ENCODE measurements around the gene TIMP2. TPM values are rescaled to one million over a fixed set of nuclear protein-coding genes. Genes with fewer than 3 reads are reported as not detected.
"Not testable (repeated sequence)": the region's sequence is repeated elsewhere in the genome, so short reads cannot be mapped to it uniquely, and the experiment has no call there.

The TIMP2 gene
- total RNA-seq, 1 experiment from 2014 or later, result 398 TPM

DNA sequence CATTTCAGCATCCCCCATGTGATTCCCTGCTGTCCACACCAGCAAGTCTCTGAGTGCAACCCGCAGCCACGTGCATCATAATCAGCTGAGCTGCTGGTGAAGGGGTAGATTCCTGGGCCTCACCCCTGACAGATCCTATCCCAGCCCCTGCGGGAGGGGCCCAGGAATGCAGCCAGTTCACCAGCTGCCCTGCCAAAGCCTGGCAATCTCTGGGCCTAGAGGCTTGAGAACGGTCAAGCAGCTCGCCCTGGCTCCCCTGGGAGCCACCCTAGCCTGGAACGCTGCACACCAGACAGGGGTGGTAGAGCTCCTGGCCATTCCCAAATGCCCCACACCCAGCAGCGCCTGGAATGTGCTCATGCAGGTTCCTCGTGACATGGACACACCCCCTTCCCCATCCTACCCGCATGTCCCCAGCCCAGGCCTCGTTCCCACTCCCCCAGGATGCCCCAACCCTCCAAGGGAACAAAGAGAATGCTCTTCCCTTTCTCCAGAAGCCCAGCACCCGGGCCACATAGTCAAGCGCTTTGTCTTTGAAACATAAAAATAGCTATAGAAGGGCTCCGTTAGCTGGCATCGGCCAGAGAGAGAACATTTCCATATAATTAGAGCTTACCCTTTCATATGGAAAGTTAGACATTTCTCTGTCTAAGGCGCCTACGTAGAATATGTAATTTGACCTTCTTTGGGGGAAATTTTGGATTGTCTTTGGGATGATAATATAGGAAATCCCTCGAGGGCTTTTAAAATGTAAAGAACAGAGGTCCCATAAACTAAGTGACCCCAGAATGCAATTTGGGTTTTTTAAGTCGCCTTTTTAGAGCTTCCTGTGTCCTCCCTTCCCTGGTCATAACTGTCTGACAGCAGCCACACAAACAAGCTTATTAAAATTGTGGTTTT, 25.6 kb downstream of the TIMP2 start:
- DNase-seq (ENCODE audit: low read depth, low spot score), result peak; percentile 100

DNA sequence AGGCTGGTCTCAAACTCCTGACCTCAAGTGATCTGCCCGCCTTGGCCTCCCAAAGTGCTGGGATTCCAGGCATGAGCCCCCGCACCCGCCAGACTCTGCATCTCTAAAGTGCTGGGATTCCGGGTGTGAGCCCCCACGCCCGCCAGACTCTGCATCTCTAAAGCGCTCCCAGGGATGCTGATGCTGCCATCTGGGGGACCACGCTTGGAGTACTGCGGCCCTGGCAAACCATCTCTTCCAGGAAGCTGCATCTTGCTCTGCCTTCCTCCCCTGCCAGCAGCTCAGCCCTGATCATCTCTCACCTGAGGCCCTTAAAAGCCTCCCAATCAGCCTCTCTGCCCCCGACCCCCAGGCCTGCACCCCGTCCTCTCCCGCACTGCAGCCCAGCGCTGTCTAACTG, 26.2 kb downstream of the TIMP2 start:
- in situ Hi-C loops (cut with HindIII; ENCODE audit: low pct_unique_long_range_greater_than_20kb, low sequenced_read_pairs), result no loop called here

More for the DNA sequence above, 25.6 kb downstream of the TIMP2 start:
- in situ Hi-C loops (cut with HindIII; ENCODE audit: low pct_unique_long_range_greater_than_20kb, low sequenced_read_pairs), result no loop called here

DNA sequence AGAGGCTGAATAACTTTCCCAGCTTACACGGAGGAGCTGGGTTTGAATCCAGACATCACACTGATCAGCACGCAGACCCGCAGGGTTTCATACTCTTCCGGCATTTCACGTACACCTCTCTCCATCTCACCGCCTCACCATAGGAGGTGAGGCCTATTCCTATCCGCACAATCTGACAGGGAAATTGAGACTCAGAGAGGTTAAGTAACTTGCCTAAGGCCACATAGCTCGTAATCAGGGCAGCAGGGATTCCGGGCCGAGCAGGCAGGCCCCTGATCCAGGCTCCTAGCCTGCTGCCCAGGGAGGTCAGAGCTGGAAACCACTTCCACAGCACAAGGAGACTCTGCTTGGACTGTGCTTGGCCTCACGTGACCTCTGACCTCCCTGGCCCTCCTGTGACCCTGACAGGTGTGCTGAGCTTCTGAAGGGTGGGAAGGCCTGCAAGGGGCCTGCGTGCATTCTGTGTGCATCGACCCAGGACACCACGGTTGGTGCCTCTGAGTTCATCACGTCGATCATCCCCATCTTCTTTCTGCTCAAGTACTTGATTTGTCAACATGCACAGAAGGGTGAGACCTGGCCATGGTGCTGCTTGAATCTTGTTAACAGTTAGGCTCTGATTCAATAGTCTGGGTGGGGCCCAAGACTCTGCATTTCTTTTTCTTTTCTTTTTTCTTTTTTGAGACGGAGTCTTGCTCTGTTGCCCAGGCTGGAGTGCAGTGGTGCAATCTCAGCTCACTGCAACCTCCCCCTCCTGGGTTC, 26.9 kb downstream of the TIMP2 start:
- no peak for DNase-seq (ENCODE audit: low read depth, low spot score)
- in situ Hi-C loops (cut with HindIII; ENCODE audit: low pct_unique_long_range_greater_than_20kb, low sequenced_read_pairs), result no loop called here

More for the DNA sequence above, 26.2 kb downstream of the TIMP2 start:
- DNase-seq (ENCODE audit: low read depth, low spot score), result no peak

DNA sequence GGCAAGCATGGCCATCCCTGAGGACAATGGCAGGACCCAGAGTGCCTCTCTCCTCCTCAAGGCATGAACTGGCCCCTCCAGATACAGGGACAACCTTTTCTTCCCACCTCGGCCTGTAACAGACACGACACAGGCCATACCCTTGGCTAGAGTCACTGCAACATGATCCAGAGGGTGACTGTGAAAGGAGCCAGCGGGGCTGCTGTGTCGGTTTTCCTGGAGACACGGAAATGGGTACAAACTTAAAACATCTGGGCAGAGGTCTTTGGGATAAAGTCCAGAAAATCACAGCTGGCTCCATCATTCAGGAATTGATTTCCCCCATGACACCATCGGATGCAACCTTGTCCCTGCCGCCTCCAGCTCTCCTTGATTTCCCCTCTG, 27.5 kb downstream of the TIMP2 start:
- DNase-seq (ENCODE audit: low read depth, low spot score), result no peak
- in situ Hi-C loops (cut with HindIII; ENCODE audit: low pct_unique_long_range_greater_than_20kb, low sequenced_read_pairs), result no loop called here

DNA sequence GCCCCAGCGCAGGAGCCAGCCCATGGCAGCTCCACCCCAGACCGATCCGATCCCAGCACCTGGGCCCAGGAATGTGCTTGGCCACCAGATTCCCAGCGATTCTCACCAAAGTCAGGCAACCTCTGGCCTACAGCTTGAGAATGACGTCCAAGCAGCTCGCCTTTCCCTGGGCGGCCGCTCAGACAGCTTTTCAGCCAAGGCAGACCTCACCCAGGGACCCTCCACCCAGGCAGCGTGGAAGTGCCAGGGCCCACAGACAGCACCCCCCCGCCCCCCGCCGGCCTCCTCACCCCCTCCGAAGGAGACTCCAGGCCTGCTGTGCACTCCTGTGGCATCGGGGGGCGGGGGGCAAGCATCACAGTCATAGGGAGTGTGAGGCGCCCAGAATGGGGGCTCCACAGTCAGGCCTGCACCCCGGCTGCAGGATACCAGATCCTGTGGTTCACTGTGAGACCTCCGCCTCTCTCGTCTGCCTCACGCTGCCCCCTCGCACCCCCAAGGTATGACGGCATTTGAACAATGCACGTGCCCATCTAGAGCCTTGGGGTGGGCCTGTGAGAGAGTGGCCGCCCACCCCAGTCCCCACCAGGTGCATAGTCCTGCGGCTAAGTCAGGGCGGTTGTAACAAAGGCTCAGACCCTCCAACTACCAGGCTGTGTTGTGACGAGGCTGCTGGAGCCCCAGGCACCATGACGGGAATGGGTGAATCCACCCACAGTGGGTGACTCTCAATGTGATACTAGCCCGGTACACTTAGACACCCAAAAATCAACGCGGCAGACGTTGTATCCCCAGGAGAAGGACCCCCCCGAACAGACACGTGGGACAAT, 28.1 kb downstream of the TIMP2 start:
- DNase-seq (ENCODE audit: low read depth, low spot score), result no peak
- in situ Hi-C loops (cut with HindIII; ENCODE audit: low pct_unique_long_range_greater_than_20kb, low sequenced_read_pairs), result no loop called here

DNA sequence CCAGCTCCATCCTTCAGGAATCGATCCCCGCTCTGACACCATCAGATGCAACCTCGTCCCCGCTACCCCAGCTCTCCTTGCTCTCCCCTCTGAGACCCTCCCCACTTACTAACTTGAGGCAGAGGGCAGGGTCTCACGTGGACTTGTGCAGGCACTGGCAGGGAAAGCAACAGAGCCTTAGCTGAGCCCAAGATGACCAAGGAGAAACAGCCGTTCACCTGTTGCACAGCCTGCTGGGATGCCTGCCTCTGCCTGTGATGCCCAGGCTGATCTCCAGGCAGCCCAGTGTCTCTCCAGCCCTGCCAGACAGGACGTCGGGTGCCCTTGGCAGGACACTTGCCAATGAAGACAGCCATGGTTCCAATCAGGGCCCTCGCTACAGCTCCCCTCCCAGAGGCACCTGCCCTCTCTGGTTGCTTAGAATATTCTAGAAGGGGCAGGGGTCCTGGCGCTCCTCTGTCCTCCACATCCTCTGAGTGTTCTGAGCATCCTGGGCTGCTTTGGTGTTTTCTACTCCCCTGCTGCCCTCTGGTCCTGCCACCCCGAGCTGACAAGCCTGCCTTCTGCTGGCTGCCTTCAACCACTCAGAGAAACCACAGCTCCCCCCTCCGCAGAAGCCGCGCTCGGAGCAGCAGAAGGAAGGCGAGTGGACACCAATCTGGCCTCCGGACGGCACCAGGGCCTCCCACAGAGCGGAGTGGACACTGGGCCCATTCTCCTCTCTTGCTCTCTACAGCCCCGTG, 28.9 kb downstream of the TIMP2 start:
- DNase-seq (ENCODE audit: low read depth, low spot score), result no peak
- in situ Hi-C loops (cut with HindIII; ENCODE audit: low pct_unique_long_range_greater_than_20kb, low sequenced_read_pairs), result no loop called here

DNA sequence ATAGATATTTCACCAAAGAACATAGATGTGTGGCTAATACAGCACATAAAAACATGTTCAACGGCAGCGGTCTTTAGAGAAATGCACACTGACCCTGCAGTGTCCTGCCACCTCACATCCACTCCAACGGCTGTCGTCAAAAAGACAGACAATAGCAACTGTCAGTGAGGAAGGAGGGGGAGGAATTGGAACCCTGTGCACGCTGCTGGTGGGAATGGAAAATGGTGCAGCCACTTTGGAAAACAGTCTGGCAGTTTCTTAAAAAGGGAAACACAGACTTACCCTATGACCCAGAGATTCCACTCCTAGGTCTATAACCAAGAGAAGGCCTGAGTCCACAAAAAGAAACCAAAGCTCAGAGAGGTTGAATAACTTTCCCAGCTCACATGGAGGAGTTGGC, 29.9 kb downstream of the TIMP2 start:
- DNase-seq (ENCODE audit: low read depth, low spot score), result no peak

DNA sequence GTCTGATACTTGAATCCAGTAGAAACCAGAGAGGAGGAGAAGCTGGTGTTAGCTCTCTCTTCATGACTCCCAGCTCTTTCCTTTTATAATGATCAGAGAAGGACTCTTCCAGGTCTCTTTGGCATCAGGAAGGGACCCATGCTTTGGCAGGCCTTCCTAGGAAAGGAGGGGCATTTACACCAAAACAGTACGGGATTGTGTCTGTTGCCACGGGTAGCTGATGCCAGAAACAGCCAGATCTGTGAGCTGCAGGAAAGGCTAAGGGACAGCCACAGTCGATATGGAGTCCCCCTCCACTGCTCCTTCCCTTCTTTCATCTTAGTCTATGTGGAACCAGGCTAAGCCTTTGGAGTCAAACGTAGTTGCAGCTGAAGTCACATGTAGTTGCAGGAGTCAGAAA, 31.5 kb downstream of the TIMP2 start:
- DNase-seq (ENCODE audit: low read depth, low spot score), result peak; percentile 50
- in situ Hi-C loops (cut with HindIII; ENCODE audit: low pct_unique_long_range_greater_than_20kb, low sequenced_read_pairs), result no loop called here

More for the DNA sequence above, 29.9 kb downstream of the TIMP2 start:
- in situ Hi-C loops (cut with HindIII; ENCODE audit: low pct_unique_long_range_greater_than_20kb, low sequenced_read_pairs), result no loop called here

DNA sequence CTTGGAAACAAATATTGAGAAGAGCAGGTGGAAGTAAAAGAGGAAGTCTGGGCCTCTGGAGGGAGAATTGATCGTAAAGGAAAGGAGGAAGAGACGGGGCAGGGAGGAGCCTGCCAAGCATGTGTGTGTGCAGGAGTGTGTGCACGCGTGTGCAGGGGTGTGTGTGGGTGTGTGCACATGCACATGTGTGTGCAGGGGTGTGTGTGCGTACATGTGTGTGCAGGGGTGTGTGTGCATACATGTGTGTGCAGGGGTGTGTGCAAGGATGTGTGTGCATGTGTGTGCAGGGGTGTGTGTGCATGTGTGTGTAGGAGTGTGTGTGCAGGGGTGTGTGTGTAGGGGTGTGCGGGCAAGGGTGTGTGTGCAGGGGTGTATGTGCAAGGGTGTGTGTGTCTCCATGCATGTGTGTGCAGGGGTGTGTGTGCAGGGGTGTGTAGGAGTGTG, 32.2 kb downstream of the TIMP2 start:
- no peak for DNase-seq (ENCODE audit: low read depth, low spot score)
- in situ Hi-C loops (cut with HindIII; ENCODE audit: low pct_unique_long_range_greater_than_20kb, low sequenced_read_pairs), result no loop called here

DNA sequence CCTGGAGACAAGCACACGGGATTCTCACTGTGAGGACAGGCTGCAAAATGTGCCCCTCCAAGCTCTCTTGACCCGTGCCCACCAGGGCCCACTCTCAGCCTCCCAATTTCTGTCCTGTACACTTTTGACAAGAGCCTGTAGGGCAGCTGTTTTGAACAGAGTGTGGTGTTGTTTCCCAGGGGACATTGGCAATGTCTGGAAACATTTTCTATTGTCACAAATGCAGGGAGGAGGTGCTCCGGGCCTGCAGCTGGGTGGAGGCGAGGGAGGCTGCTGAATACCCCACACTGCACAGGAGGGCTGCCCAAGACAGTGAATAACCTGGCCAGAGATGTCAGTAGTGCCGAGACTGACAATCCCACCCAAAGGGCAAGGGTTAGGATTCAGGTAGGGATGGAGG, 32.7 kb downstream of the TIMP2 start:
- no peak for DNase-seq (ENCODE audit: low read depth, low spot score)
- in situ Hi-C loops (cut with HindIII; ENCODE audit: low pct_unique_long_range_greater_than_20kb, low sequenced_read_pairs), result no loop called here

DNA sequence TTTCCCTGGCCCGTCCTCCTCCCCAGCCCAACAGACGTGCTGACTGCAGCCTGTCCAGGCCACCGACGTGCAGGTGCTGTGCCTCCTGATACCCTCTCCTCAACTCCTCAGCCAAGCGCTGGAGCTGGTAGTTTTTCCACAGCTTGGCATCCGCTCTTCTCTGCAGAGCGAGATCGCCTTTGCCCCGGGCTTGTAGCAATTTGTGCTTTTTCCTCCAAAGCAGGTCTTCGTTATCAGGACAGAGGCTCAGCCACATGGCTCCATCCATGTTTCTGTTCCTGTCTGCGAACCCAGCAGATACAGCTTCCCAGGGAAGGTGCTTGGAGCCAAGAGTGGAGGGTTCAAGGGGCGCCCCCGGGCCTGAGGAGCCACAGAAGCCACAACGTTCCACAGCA, 33.1 kb downstream of the TIMP2 start:
- in situ Hi-C loops (cut with HindIII; ENCODE audit: low pct_unique_long_range_greater_than_20kb, low sequenced_read_pairs), result no loop called here
- no peak for DNase-seq (ENCODE audit: low read depth, low spot score)

DNA sequence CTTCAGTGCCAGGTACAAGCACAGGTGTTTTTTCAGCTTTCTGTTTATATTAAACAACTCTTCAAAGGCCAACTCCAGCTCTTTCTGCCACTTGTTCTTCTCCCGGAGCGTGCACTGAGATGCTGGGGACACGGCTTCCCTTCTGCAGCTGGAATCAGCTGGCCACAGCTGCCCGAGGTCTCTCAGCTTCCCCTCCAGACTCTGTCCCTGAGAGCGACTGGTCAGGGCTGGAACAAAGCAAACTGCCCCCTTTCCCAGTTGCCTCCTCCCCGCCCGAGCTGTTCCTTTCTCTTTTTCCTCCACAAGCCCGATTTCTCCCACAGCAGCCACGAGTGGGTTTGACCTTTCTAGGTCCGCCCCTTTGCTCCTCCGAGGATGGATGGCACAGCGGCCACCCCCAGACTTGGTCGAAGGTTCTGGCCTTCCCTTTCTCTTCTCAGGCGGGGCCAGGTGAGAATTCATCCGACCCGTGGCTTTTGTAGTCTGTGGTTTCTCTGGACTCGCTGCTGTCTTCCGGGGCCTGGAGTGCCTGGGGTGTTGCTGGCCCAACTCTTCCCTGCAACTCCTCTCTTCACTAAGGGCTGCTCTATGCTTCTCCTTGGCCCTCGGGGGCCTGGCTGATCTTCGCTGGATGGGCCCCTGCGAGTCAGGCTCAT, 33.7 kb downstream of the TIMP2 start:
- in situ Hi-C loops (cut with HindIII; ENCODE audit: low pct_unique_long_range_greater_than_20kb, low sequenced_read_pairs), result no loop called here
- no peak for DNase-seq (ENCODE audit: low read depth, low spot score)

DNA sequence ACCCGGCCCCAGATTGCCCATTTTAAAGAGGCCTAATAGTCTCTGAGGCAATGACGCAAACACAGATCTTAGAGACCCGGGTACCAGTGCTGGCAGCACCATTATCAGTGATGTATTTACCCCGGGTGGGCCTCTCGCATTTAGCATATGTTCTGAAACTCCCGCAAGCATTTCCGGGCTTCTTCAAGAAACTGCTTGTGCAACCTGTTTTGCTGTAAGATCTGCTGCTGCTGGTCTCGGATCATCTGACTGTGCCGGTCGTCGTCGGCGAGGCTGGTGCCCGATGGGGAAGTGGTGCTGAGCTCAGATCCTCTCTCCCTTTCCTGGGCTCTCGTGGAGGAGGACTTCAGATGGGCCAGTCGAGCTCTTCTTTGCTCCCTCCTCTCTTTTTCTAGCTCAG, 34.7 kb downstream of the TIMP2 start:
- in situ Hi-C loops (cut with HindIII; ENCODE audit: low pct_unique_long_range_greater_than_20kb, low sequenced_read_pairs), result no loop called here

DNA sequence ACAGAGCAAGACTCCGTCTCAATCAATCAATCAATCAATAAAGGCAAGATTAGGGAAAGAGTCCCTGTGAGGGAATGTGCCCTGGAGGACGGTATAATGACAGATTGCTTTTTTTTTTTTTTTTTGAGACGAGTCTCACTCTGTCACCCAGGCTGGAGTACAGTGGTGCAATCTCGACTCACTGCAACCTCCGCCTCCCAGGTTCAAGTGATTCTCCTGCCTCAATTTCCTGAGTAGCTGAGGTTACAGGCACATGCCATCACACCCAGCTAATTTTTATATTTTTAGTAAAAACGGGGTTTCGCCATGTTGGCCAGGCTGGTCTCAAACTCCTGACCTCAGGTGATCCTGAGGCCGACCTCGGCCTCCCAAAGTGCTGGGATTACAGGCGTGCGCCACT, 35.1 kb downstream of the TIMP2 start:
- DNase-seq (ENCODE audit: low read depth, low spot score); in situ Hi-C loops (cut with HindIII; ENCODE audit: low pct_unique_long_range_greater_than_20kb, low sequenced_read_pairs): not testable (repeated sequence)

More for the DNA sequence above, 34.7 kb downstream of the TIMP2 start:
- peak; percentile 72 for DNase-seq (ENCODE audit: low read depth, low spot score)

DNA sequence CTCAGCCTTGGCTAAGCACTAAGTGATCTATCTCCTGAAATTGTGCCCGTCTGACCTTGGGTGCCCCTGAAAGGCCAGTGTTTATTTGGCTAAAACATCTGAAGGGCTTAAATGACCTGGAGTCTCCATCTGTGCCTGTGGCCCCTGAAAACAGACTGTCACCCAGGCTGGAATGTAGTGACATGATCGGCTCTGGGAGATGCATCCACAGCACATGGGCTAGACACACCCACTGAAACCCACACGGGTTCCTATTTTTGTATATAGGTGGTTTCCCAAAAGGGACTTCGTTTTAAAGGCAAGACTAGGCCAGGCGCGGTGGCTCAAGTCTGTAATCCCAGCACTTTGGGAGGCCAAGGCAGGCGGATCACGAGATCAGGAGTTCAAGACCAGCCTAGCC, 35.7 kb downstream of the TIMP2 start:
- no peak for DNase-seq (ENCODE audit: low read depth, low spot score)
- in situ Hi-C loops (cut with HindIII; ENCODE audit: low pct_unique_long_range_greater_than_20kb, low sequenced_read_pairs), result no loop called here

DNA sequence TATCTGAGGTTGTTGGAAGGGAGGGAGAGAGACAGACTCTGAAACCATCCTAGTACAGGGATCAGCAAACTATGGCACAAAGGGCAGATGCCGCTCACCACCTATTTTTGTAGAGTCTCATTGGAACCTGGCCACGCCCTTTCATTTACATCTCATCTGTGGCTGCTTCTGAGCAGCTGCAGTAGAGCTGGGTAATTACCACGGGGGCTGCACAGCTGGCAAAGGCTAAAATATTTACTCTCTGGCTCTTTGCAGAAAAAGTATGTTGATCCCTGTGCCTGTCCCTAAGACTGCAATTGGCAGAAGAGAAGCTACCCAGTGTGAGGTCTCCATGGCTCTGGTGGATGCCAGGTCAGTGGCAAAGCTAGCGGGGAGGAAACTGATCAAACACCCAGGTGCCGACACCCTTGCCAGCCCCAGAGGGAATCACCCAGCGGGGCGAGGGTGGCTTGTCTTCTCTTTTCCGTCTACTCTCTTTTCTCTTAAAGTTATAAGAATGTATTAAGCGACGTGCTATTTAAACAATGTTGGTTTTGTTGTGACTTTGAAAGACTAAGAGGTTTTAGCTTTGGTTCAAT, 36.2 kb downstream of the TIMP2 start:
- in situ Hi-C loops (cut with HindIII; ENCODE audit: low pct_unique_long_range_greater_than_20kb, low sequenced_read_pairs), result no loop called here
- no peak for DNase-seq (ENCODE audit: low read depth, low spot score)
